ENCODE measurements around the gene CIDEC. TPM values are rescaled to one million over a fixed set of nuclear protein-coding genes. Genes with fewer than 3 reads are reported as not detected.

The CIDEC gene
- total and polyA plus RNA-seq, 2 of the 13 experiments (the other 11 are each of a cell fraction or from before 2014, with no cell fraction given): 2.5 to 10.4 TPM

- TF ChIP-seq ARID4A (CRISPR knock-in tag; IDR thresholded peaks at IDR 0.05; ENCODE audit: borderline replicate concordance): peak; percentile 40; the same call in 1 of the 2 replicates
- no peak for TF ChIP-seq SOX6 (IDR thresholded peaks at IDR 0.05)
- TF ChIP-seq SOX6 (CRISPR knock-in tag; IDR thresholded peaks at IDR 0.05): peak; percentile 47; the same call in 1 of the 2 replicates
- no peak for TF ChIP-seq MLX (CRISPR knock-in tag; IDR thresholded peaks at IDR 0.05)
- TF ChIP-seq ZMAT5 (CRISPR knock-in tag; IDR thresholded peaks at IDR 0.05; ENCODE audit: borderline replicate concordance, low read depth): no peak
- no peak for TF ChIP-seq ZNF737 (CRISPR knock-in tag; IDR thresholded peaks at IDR 0.05; ENCODE audit: borderline replicate concordance)
- no peak for TF ChIP-seq ZC3H13 (CRISPR knock-in tag; IDR thresholded peaks at IDR 0.05)
- no peak for TF ChIP-seq MAZ (IDR thresholded peaks at IDR 0.05; ENCODE audit: borderline replicate concordance, low read depth, low read length)
- TF ChIP-seq MAZ (CRISPR knock-in tag; IDR thresholded peaks at IDR 0.05; ENCODE audit: low read depth): peak; percentile 57; the same call in 1 of the 2 replicates
- TF ChIP-seq ATF1 (CRISPR knock-in tag; IDR thresholded peaks at IDR 0.05): no peak
- TF ChIP-seq BRF2 (CRISPR knock-in tag; IDR thresholded peaks at IDR 0.05): peak; percentile 38; the same call in 1 of the 2 replicates
- TF ChIP-seq ZBTB49 (CRISPR knock-in tag; IDR thresholded peaks at IDR 0.05; ENCODE audit: borderline replicate concordance): no peak
- TF ChIP-seq MEF2D (CRISPR knock-in tag; IDR thresholded peaks at IDR 0.05): peak; percentile 16; the same call in 1 of the 2 replicates
- TF ChIP-seq MXD3 (CRISPR knock-in tag; IDR thresholded peaks at IDR 0.05): no peak
- no peak for TF ChIP-seq ZNF782 (CRISPR knock-in tag; IDR thresholded peaks at IDR 0.05; ENCODE audit: borderline replicate concordance)
- TF ChIP-seq ZNF501 (CRISPR knock-in tag; IDR thresholded peaks at IDR 0.05): peak; percentile 41; the same call in 1 of the 2 replicates
- TF ChIP-seq ZNF724P (CRISPR knock-in tag; IDR thresholded peaks at IDR 0.05; ENCODE audit: borderline replicate concordance): no peak
- TF ChIP-seq EED (CRISPR knock-in tag; IDR thresholded peaks at IDR 0.05): 0 out of 2 replicates have a peak, but pooled peaks have one; percentile 18
Measured at GRCh38 chr3:9864200-9864927, 15.7 kb downstream of the CIDEC start (continued).

Data from HepG2 (cell line).